SK-N-SH (cell line): ENCODE results near the gene ALB. TPM values are rescaled to one million over a fixed set of nuclear protein-coding genes. Genes with fewer than 3 reads are reported as not detected.

Source experiments
- CTCF ChIA-PET: fragments of 300-600, 350-600 bp; formaldehyde crosslinking; extraction: SDS; loops from one replicate; lab custom pipeline; 2021; lab: Yijun Ruan, JAX
- POLR2A ChIA-PET: fragments of 350-600 bp; sonication (Branson Sonifier 250); formaldehyde crosslinking; extraction: SDS; loops from one replicate; lab custom pipeline; 2020; ENCODE audit warnings: antibody characterized with exemption, inconsistent platforms; lab: Yijun Ruan, JAX
- DNase-seq: peaks from one replicate; pipeline ENCODE4 v3.0.0; 2012
- H2AFZ ChIP-seq: fragments of 200-600 bp; sonication (generic); 2 replicates; pipeline ENCODE4 v1.8.1; 2016; ENCODE audit warnings: antibody characterized with exemption, mild to moderate bottlenecking, low read depth
- H3F3A ChIP-seq: fragments of 200-600 bp; sonication (generic); replicated peaks from 2 replicates; pipeline ENCODE3; 2016; ENCODE audit warnings: antibody characterized with exemption, mild to moderate bottlenecking; ENCODE audit not compliant: insufficient read depth
- H3K27ac ChIP-seq, 2 experiments: fragments of 200-500 bp in 1 of 2; fragments of 200-600 bp in 1 of 2; sonication (Bioruptor generic) in 1 of 2; sonication (generic), shearing (Covaris generic) in 1 of 2; 2 replicates each; pipeline versions ENCODE4 v1.5.1 to v1.6.1; 2014 to 2016; ENCODE audit warnings: low read depth in 2 of 2, inconsistent platforms in 1 of 2, low read length in 1 of 2, mild to moderate bottlenecking in 1 of 2, mixed read lengths in 1 of 2
- H3K27me3 ChIP-seq: fragments of 200-600 bp; sonication (generic), shearing (Covaris generic); 2 replicates; pipeline ENCODE4 v1.6.1; 2016; ENCODE audit warnings: mixed run types; ENCODE audit not compliant: insufficient read depth
- H3K36me3 ChIP-seq, 2 experiments: fragments of 200-500 bp in 1 of 2; fragments of 200-600 bp in 1 of 2; sonication (Bioruptor generic) in 1 of 2; sonication (generic) in 1 of 2; replicated peaks in 1 of 2; 2 replicates each; pipeline versions ENCODE3 to v1.5.1; 2014 to 2016; ENCODE audit warnings: low read length in 1 of 2, mild to moderate bottlenecking in 1 of 2; ENCODE audit not compliant: insufficient read depth in 2 of 2, control insufficient read depth in 1 of 2
- H3K4me1 ChIP-seq, 2 experiments: fragments of 200-500 bp in 1 of 2; fragments of 200-600 bp in 1 of 2; sonication (Bioruptor generic) in 1 of 2; sonication (generic), shearing (Covaris generic) in 1 of 2; 2 replicates each; pipeline versions ENCODE4 v1.5.1 to v1.6.1; 2014 to 2016; ENCODE audit warnings: low read depth in 1 of 2, low read length in 1 of 2, mixed run types in 1 of 2; ENCODE audit not compliant: insufficient read depth in 2 of 2, control insufficient read depth in 1 of 2
- H3K4me2 ChIP-seq: fragments of 200-600 bp; sonication (generic), shearing (Covaris generic); 2 replicates; pipeline ENCODE4 v1.6.1; 2017; ENCODE audit warnings: mixed run types
- H3K4me3 ChIP-seq, 2 experiments: fragments of 200-500 bp in 1 of 2; fragments of 200-600 bp in 1 of 2; sonication (Bioruptor generic) in 1 of 2; sonication (generic), shearing (Covaris generic) in 1 of 2; 2 replicates each; pipeline versions ENCODE4 v1.5.1 to v1.8.1; 2014 to 2016; ENCODE audit warnings: low read depth in 2 of 2, inconsistent platforms in 1 of 2, low read length in 1 of 2, mild to moderate bottlenecking in 1 of 2, mixed read lengths in 1 of 2, moderate library complexity in 1 of 2
- H3K79me2 ChIP-seq: fragments of 200-600 bp; sonication (generic); 2 replicates; pipeline ENCODE4 v1.8.1; 2017; ENCODE audit warnings: mild to moderate bottlenecking; ENCODE audit not compliant: insufficient read depth
- H3K9ac ChIP-seq: fragments of 200-600 bp; sonication (generic); 2 replicates; pipeline ENCODE4 v1.6.1; 2017; ENCODE audit warnings: mixed run types
- H3K9me2 ChIP-seq: fragments of 200-600 bp; sonication (generic); 2 replicates; pipeline ENCODE4 v1.6.1; 2017; ENCODE audit warnings: mixed run types
- H3K9me3 ChIP-seq: fragments of 200-600 bp; sonication (generic); 2 replicates; pipeline ENCODE4 v1.6.1; 2017; ENCODE audit warnings: mixed run types, mild to moderate bottlenecking, moderate library complexity
- H4K20me1 ChIP-seq: fragments of 200-600 bp; sonication (generic); 2 replicates; pipeline ENCODE4 v1.6.1; 2017; ENCODE audit warnings: mild to moderate bottlenecking, mixed run types; ENCODE audit not compliant: insufficient read depth
- CHD2 ChIP-seq: fragments of 150-350 bp; IDR thresholded peaks from 2 replicates; pipeline ENCODE4 v1.6.1; 2018; ENCODE audit warnings: low read length; ENCODE audit not compliant: partially characterized antibody
- ELF1 ChIP-seq: IDR thresholded peaks from 2 replicates; pipeline ENCODE4 v1.4.0; 2012
- EP300 ChIP-seq, 2 experiments: IDR thresholded peaks; 2 replicates each; pipeline versions ENCODE4 v1.4.0 to v1.6.1; 2012; ENCODE audit warnings: borderline replicate concordance in 1 of 2, low read depth in 1 of 2, low read length in 1 of 2
- FOSL2 ChIP-seq: IDR thresholded peaks from 2 replicates; pipeline ENCODE4 v1.4.0; 2012; ENCODE audit warnings: low read depth, mild to moderate bottlenecking, moderate library complexity, borderline replicate concordance
- FOXJ3 ChIP-seq: sonication (generic); formaldehyde crosslinking; IDR thresholded peaks from 2 replicates; pipeline ENCODE4 v1.5.1; 2020; ENCODE audit warnings: mild to moderate bottlenecking, missing genetic modification reagents
- FOXM1 ChIP-seq: IDR thresholded peaks from 2 replicates; pipeline ENCODE4 v1.4.0; 2012; ENCODE audit warnings: low read depth, mild to moderate bottlenecking
- GABPA ChIP-seq: IDR thresholded peaks from 2 replicates; pipeline ENCODE4 v1.4.0; 2012; ENCODE audit warnings: low read depth, mild to moderate bottlenecking
- JUND ChIP-seq: IDR thresholded peaks from 2 replicates; pipeline ENCODE4 v1.4.0; 2012
- MAX ChIP-seq: IDR thresholded peaks from 2 replicates; pipeline ENCODE4 v1.4.0; 2012; ENCODE audit warnings: low read depth
- MEF2A ChIP-seq: IDR thresholded peaks from 2 replicates; pipeline ENCODE4 v1.4.0; 2012; ENCODE audit warnings: low read depth, borderline replicate concordance
- MXI1 ChIP-seq: IDR thresholded peaks from 2 replicates; pipeline ENCODE4 v1.6.1; 2012; ENCODE audit warnings: mild to moderate bottlenecking, low read depth, low read length, improper control_type of control experiment
- NFIC ChIP-seq: IDR thresholded peaks from 2 replicates; pipeline ENCODE4 v1.4.0; 2012; ENCODE audit warnings: borderline replicate concordance
- NRF1 ChIP-seq: IDR thresholded peaks from 2 replicates; pipeline ENCODE4 v1.6.1; 2012; ENCODE audit warnings: low read depth, mild to moderate bottlenecking, low read length
- PBX3 ChIP-seq: IDR thresholded peaks from 2 replicates; pipeline ENCODE4; 2012
- POLR2AphosphoS5 ChIP-seq: IDR thresholded peaks from 2 replicates; pipeline ENCODE4 v1.6.1; 2012; ENCODE audit warnings: low read depth, low read length
- RAD21 ChIP-seq: IDR thresholded peaks from 2 replicates; pipeline ENCODE4 v1.6.1; 2012; ENCODE audit warnings: mild to moderate bottlenecking, low read length
- RCOR1 ChIP-seq: fragments of 150-350 bp; IDR thresholded peaks from 2 replicates; pipeline ENCODE4 v1.6.1; 2017; ENCODE audit warnings: antibody characterized with exemption, low read length
- REST ChIP-seq: IDR thresholded peaks from 2 replicates; pipeline ENCODE4 v1.6.1; 2012; ENCODE audit warnings: mild to moderate bottlenecking, low read depth, low read length, moderate library complexity
- RFX5 ChIP-seq: IDR thresholded peaks from 2 replicates; pipeline ENCODE4 v1.6.1; 2012; ENCODE audit warnings: mild to moderate bottlenecking, improper control_type of control experiment, low read length
- TAF1 ChIP-seq: IDR thresholded peaks from 2 replicates; pipeline ENCODE4 v1.6.1; 2012; ENCODE audit warnings: low read depth, mild to moderate bottlenecking, low read length, moderate library complexity, borderline replicate concordance
- USF2 ChIP-seq: fragments of 150-350 bp; IDR thresholded peaks from 2 replicates; pipeline ENCODE4 v1.6.1; 2017; ENCODE audit warnings: antibody characterized with exemption, low read length, low read depth, borderline replicate concordance
- YY1 ChIP-seq: IDR thresholded peaks from 2 replicates; pipeline ENCODE4 v1.4.0; 2012; ENCODE audit warnings: low read depth, mild to moderate bottlenecking
- WGBS: methylation state at CpG from one replicate; pipeline ENCODE4 v1.1.6; 2017; ENCODE audit warnings: low lambda C conversion rate; 5-methylcytosine and 5-hydroxymethylcytosine counted together
- polyA plus RNA-seq, 3 experiments: library from polyadenylated mRNA; depleted of rRNA; stranded (reverse); fragments of >200 nt; gene quantifications; 2 replicates each; pipeline ENCODE4 v1.2.3, GENCODE V29; 2012
- TF ChIP-seq, protein P1 (sequence below): IDR thresholded peaks from 2 replicates; pipeline ENCODE4 v1.4.0; 2012; ENCODE audit warnings: low read depth, borderline replicate concordance

Gene ALB
- polyA plus RNA-seq, 1 of the 3 experiments (the other 2 are of a cell fraction), result not detected

DNA sequence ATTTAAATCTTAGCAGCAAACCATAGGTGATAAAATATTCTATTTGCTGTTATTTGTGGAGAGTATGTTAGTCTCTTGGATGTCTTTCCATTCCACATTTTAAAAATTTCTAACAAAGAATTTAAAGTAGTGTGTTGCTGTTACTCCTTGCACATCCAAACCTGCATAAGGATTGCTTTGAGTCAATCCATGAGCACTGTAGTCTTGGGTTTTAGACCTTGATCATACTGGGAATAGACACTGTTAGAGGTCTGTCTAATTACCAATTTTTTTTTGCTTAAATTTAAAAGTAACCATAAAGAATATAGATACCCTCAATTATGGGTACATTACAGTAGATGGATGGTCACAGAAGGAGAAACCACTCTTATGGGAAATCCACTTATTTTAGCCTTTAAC, 33.5 kb downstream of the ALB start (continued):
- TF ChIP-seq, protein P1, sequence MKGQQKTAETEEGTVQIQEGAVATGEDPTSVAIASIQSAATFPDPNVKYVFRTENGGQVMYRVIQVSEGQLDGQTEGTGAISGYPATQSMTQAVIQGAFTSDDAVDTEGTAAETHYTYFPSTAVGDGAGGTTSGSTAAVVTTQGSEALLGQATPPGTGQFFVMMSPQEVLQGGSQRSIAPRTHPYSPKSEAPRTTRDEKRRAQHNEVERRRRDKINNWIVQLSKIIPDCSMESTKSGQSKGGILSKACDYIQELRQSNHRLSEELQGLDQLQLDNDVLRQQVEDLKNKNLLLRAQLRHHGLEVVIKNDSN, result no peak
- TF ChIP-seq MEF2A (no peak), NRF1 (no peak), GABPA (no peak), USF2 (no peak), TAF1 (no peak), EP300 (IDR thresholded peaks at IDR 0.05; ENCODE audit: borderline replicate concordance in 1 of 2, low read depth in 1 of 2, low read length in 1 of 2) (no peak), FOSL2 (no peak), REST (no peak)

DNA sequence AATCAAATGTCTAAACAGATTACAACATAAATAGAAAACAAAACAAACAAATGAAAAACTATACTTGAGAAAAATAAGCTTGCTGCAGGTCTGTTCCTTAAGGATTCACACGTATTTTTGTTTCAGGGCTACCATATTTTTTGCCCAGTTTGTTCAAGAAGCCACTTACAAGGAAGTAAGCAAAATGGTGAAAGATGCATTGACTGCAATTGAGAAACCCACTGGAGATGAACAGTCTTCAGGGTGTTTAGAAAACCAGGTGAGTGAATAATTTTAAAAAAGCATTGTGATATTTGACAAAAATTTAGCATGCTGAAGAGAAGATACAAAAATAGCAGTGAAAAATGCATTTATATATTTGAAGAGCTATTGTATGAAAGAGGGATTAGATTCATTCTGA, 34.0 kb downstream of the ALB start:
- H4K20me1 ChIP-seq, result no peaks in the 10 kb centered on the region
- CTCF ChIA-PET, result interaction anchor here (1.0 to 1.8 kb wide), 3 partner anchors 8 to 97 kb away, joined by 3 to 9 read pairs (median 4); no protein-coding TSS in a partner anchor
- no peaks in the 10 kb centered on the region for H3K4me1 ChIP-seq
- H3K4me2 ChIP-seq, result no peak overlapping the region
- POLR2A ChIA-PET, result no interaction called here
- H3K9me3 ChIP-seq, result no peaks in the 10 kb centered on the region
- TF ChIP-seq GABPA, result no peak
- no peak for TF ChIP-seq CHD2
- TF ChIP-seq RCOR1, result no peak
- no peak for TF ChIP-seq RAD21
- no peak for TF ChIP-seq YY1
- no peak for TF ChIP-seq EP300 (IDR thresholded peaks at IDR 0.05; ENCODE audit: borderline replicate concordance in 1 of 2, low read depth in 1 of 2, low read length in 1 of 2)
- no peak for TF ChIP-seq FOXM1
- TF ChIP-seq MAX, result no peak
- TF ChIP-seq MXI1, result no peak
- TF ChIP-seq ELF1, result no peak
- no peak for TF ChIP-seq JUND
- TF ChIP-seq POLR2AphosphoS5, result no peak
- no peak for TF ChIP-seq RFX5
- TF ChIP-seq FOXJ3 (CRISPR knock-in tag), result no peak
- no peak for TF ChIP-seq NRF1
- TF ChIP-seq MEF2A, result no peak
- TF ChIP-seq REST, result no peak
- TF ChIP-seq NFIC, result no peak
- no peak for TF ChIP-seq PBX3
- H3K79me2 ChIP-seq, result no peaks in the 10 kb centered on the region
- no peaks in the 10 kb centered on the region for H3K9me2 ChIP-seq
- H3K27ac ChIP-seq, result no peak overlapping the region
- H3F3A ChIP-seq, result no peaks in the 10 kb centered on the region
- no peak overlapping the region for H3K9ac ChIP-seq
- no peaks in the 10 kb centered on the region for H3K36me3 ChIP-seq
- no peak for DNase-seq
- no peak overlapping the region for H2AFZ ChIP-seq
- peaks cover 15% of the 10 kb centered on the region; the same call in 1 of the 2 replicates for H3K27me3 ChIP-seq
- H3K4me3 ChIP-seq, result no peak overlapping the region
- 5% methylated on average over 1 of the region's 1 CpG for WGBS
